CD4-positive, alpha-beta T cell (primary cell): ENCODE measurements around the gene APOA5. TPM values are rescaled to one million over a fixed set of nuclear protein-coding genes. Genes with fewer than 3 reads are reported as not detected.

Source experiments
- ATAC-seq: fragments of 200-7000 bp; cut with Tn5 transposase; one replicate; pipeline ENCODE4 v1.10.0; 2022; ENCODE audit warnings: mild to moderate bottlenecking; ENCODE audit not compliant: poor library complexity
- CTCF ChIA-PET: fragments of 350-600 bp; sonication (Branson Sonifier 250); formaldehyde crosslinking; loops from one replicate; lab custom pipeline; 2021; ENCODE audit warnings: antibody characterized with exemption, inconsistent platforms; lab: Charles Lee
- POLR2A ChIA-PET: fragments of 350-600 bp; sonication (Branson Sonifier 250); formaldehyde crosslinking; loops from one replicate; lab custom pipeline; 2021; ENCODE audit warnings: antibody characterized with exemption, inconsistent platforms; lab: Charles Lee
- DNase-seq, 14 experiments: peaks; one replicate each; pipeline ENCODE4 v3.0.0-alpha.2; 2013 to 2020; ENCODE audit warnings: mixed read lengths in 2 of 14
- H3K27ac ChIP-seq, 2 donors: one replicate each; pipeline versions ENCODE4 v1.5.1 to v1.7.0; 2013; ENCODE audit warnings: low read length in 2 of 2, low read depth in 1 of 2, mild to moderate bottlenecking in 1 of 2
- H3K27me3 ChIP-seq, 2 experiments: 1 replicate in 1 of 2; 2 replicates in 1 of 2; pipeline versions ENCODE4 v1.6.1 to v1.7.0; 2013; ENCODE audit warnings: low read length in 2 of 2, control low read depth in 1 of 2, mild to moderate bottlenecking in 1 of 2, moderate library complexity in 1 of 2; ENCODE audit not compliant: insufficient read depth in 2 of 2, control insufficient read depth in 1 of 2
- H3K36me3 ChIP-seq: one replicate; pipeline ENCODE4 v1.6.1; 2013; ENCODE audit warnings: low read length, control low read depth; ENCODE audit not compliant: insufficient read depth
- H3K4me1 ChIP-seq: one replicate; pipeline ENCODE4 v1.6.1; 2013; ENCODE audit warnings: low read length, control low read depth; ENCODE audit not compliant: insufficient read depth
- H3K4me3 ChIP-seq: one replicate; pipeline ENCODE4 v1.5.1; 2013; ENCODE audit warnings: mild to moderate bottlenecking, low read length, moderate library complexity
- H3K9me3 ChIP-seq, 2 experiments: 1 replicate in 1 of 2; 2 replicates in 1 of 2; pipeline versions ENCODE4 v1.6.1 to v1.7.0; 2013; ENCODE audit warnings: low read length in 2 of 2, mild to moderate bottlenecking in 2 of 2, control low read depth in 1 of 2, moderate library complexity in 1 of 2; ENCODE audit not compliant: control insufficient read depth in 1 of 2, insufficient read depth in 1 of 2
- H3K27ac Mint-ChIP-seq: one replicate; pipeline ENCODE4 v1.8.0; 2020; ENCODE audit warnings: mixed read lengths
- H3K27me3 Mint-ChIP-seq: one replicate; pipeline ENCODE4 v1.8.0; 2021; ENCODE audit warnings: mixed read lengths
- H3K36me3 Mint-ChIP-seq: one replicate; pipeline ENCODE4 v1.8.0; 2021; ENCODE audit warnings: low read depth, mixed read lengths
- H3K4me1 Mint-ChIP-seq: one replicate; pipeline ENCODE4 v1.8.0; 2021; ENCODE audit warnings: low read depth, mixed read lengths
- H3K4me3 Mint-ChIP-seq: one replicate; pipeline ENCODE4 v1.8.0; 2020; ENCODE audit warnings: mild to moderate bottlenecking, mixed read lengths
- H3K9me3 Mint-ChIP-seq: one replicate; pipeline ENCODE4 v1.8.0; 2020; ENCODE audit warnings: mixed read lengths
- CTCF ChIP-seq: fragments of 200-600 bp; IDR thresholded peaks from one replicate; pipeline ENCODE4 v1.8.0; 2022; ENCODE audit warnings: antibody characterized with exemption, mild to moderate bottlenecking
- intact Hi-C, 2 experiments: fragments of 100-400 bp; cut with DNase I in 1 of 2; cut with micrococcal nuclease in 1 of 2; formaldehyde crosslinking; loops; one replicate each; pipeline versions ENCODE4 v1.15.1 to v1.9.0; 2023 to 2025; cut with DNase I, micrococcal nuclease
- total RNA-seq, 174 experiments: library from RNA in 2 of 174; stranded (reverse) in 2 of 174; gene quantifications; one replicate each; pipeline ENCODE4 v1.2.3 and lab custom pipeline; 2021 to 2026

APOA5 gene
- total RNA-seq, 2 experiments from 2014 or later = not detected

- DNase-seq = no peak
- no peaks in the 10 kb centered on the region for H3K9me3 ChIP-seq
- ATAC-seq = no peak
- no peak for TF ChIP-seq CTCF
- Mint-ChIP-seq H3K27me3 (no peaks in the 10 kb centered on the region), H3K9me3 (no peaks in the 10 kb centered on the region), H3K4me3 (no peak overlapping the region), H3K27ac (peak overlapping the region; percentile 5), H3K4me1 (peaks cover 26% of the 10 kb centered on the region), H3K36me3 (peaks cover 83% of the 10 kb centered on the region)
- no peak overlapping the region for H3K4me3 ChIP-seq
- H3K36me3 ChIP-seq = peaks cover 53% of the 10 kb centered on the region
- H3K27me3 ChIP-seq = no peaks in the 10 kb centered on the region
- CTCF ChIA-PET = interaction anchor here (1.1 kb wide), 1 partner anchor 14 kb away, joined by 3 read pairs; the partner anchor contains the start of gene APOA5
- peaks cover 10% of the 10 kb centered on the region for H3K4me1 ChIP-seq
- intact Hi-C loops = no loop called here
- POLR2A ChIA-PET = interaction anchor here (1.3 kb wide), 1 partner anchor 11 kb away, joined by 5 read pairs; the partner anchor contains the start of gene ZPR1
- no peak overlapping the region for H3K27ac ChIP-seq
Measured at GRCh38 chr11:116777056-116777455, 14.6 kb downstream of the APOA5 start.

GRCh38 chr11:116776522-116776984, 15.1 kb downstream of the APOA5 start:
- ChIA-PET CTCF (interaction anchor here (1.1 kb wide), 1 partner anchor 15 kb away, joined by 3 read pairs; the partner anchor contains the start of gene APOA5), POLR2A (interaction anchor here (1.3 kb wide), 1 partner anchor 11 kb away, joined by 5 read pairs; the partner anchor contains the start of gene ZPR1)
- Histone ChIP-seq H3K36me3 (peaks cover 50% of the 10 kb centered on the region), H3K4me3 (no peak overlapping the region), H3K27ac (no peak overlapping the region), H3K4me1 (peaks cover 15% of the 10 kb centered on the region), H3K27me3 (no peaks in the 10 kb centered on the region), H3K9me3 (no peaks in the 10 kb centered on the region)
- H3K27me3 Mint-ChIP-seq = no peaks in the 10 kb centered on the region
- TF ChIP-seq CTCF = no peak
- peaks cover 78% of the 10 kb centered on the region for H3K36me3 Mint-ChIP-seq
- peak overlapping the region; percentile 43 for H3K27ac Mint-ChIP-seq
- intact Hi-C loops = no loop called here
- H3K4me3 Mint-ChIP-seq = no peak overlapping the region
- ATAC-seq (no peak), DNase-seq (no peak)
- peaks cover 31% of the 10 kb centered on the region for H3K4me1 Mint-ChIP-seq
- H3K9me3 Mint-ChIP-seq = no peaks in the 10 kb centered on the region

GRCh38 chr11:116775975-116776374, 15.7 kb downstream of the APOA5 start:
- H3K27ac Mint-ChIP-seq = peak overlapping the region; percentile 43
- CTCF ChIA-PET = no interaction called here
- H3K36me3 Mint-ChIP-seq = peaks cover 72% of the 10 kb centered on the region
- peaks cover 19% of the 10 kb centered on the region for H3K4me1 ChIP-seq
- H3K36me3 ChIP-seq = peaks cover 44% of the 10 kb centered on the region
- TF ChIP-seq CTCF = no peak
- POLR2A ChIA-PET = interaction anchor here (1.3 kb wide), 1 partner anchor 12 kb away, joined by 5 read pairs; the partner anchor contains the start of gene ZPR1
- no peaks in the 10 kb centered on the region for H3K27me3 Mint-ChIP-seq
- intact Hi-C loops = loop anchor here in 1 of 2 experiments (1.0 kb wide), 1 partner anchor 10 kb away; no protein-coding TSS in a partner anchor
- H3K27me3 ChIP-seq = no peaks in the 10 kb centered on the region
- H3K4me3 Mint-ChIP-seq = peak overlapping the region; percentile 54
- no peak overlapping the region for H3K27ac ChIP-seq
- H3K9me3 Mint-ChIP-seq = no peaks in the 10 kb centered on the region
- ATAC-seq = no peak
- no peak for DNase-seq
- peaks cover 31% of the 10 kb centered on the region for H3K4me1 Mint-ChIP-seq
- H3K9me3 ChIP-seq = no peaks in the 10 kb centered on the region
- no peak overlapping the region for H3K4me3 ChIP-seq
